ENCODE measurements around the gene FAM83C. TPM values are rescaled to one million over a fixed set of nuclear protein-coding genes. Genes with fewer than 3 reads are reported as not detected.

The FAM83C gene
- polyA plus RNA-seq, 3 donors = not detected

GRCh38 chr20:35293303-35294292 is 1.4 kb upstream of the FAM83C start:
- Mint-ChIP-seq H3K27ac (no peak overlapping the region), H3K27me3 (ENCODE audit: low read depth in 3 of 3) (peaks cover 3 to 10% (median 5%) of the 10 kb centered on the region in 3 donors), H3K4me3 (no peak overlapping the region), H3K4me1 (no peaks in the 10 kb centered on the region), H3K9me3 (peaks cover 0 to 3% (median 0%) of the 10 kb centered on the region in 7 donors), H3K36me3 (no peaks in the 10 kb centered on the region)
- Histone ChIP-seq H3K36me3 (replicated peaks in 1 of 2; ENCODE audit: control insufficient read depth in 1 of 2, insufficient read depth in 2 of 2, low read length in 2 of 2) (no peaks in the 10 kb centered on the region), H3K4me1 (ENCODE audit: control insufficient read depth in 1 of 2, insufficient read depth in 2 of 2, low read length in 2 of 2) (no peaks in the 10 kb centered on the region), H2AFZ (ENCODE audit: insufficient read depth, low read depth, low read length, poor library complexity, severe bottlenecking) (no peak overlapping the region), H3K4me2 (replicated peaks; ENCODE audit: extremely low read depth, low read length, poor library complexity, severe bottlenecking) (no peak overlapping the region), H3K27ac (ENCODE audit: low read depth in 1 of 2, low read length in 2 of 2) (no peak overlapping the region), H3K27me3 (ENCODE audit: control insufficient read depth in 2 of 2, insufficient read depth in 2 of 2, low read length in 2 of 2) (no peaks in the 10 kb centered on the region), H3K9me3 (replicated peaks in 1 of 2; ENCODE audit: control insufficient read depth in 1 of 2, insufficient read depth in 1 of 2, low read length in 2 of 2) (no peaks in the 10 kb centered on the region), H3K4me3 (replicated peaks in 1 of 3; ENCODE audit: low read depth in 2 of 3, low read length in 3 of 3) (no peak overlapping the region), H3K9ac (ENCODE audit: insufficient read depth, low read length, poor library complexity, severe bottlenecking) (no peak overlapping the region), H3K79me2 (ENCODE audit: insufficient read depth, low read length) (no peaks in the 10 kb centered on the region), H4K20me1 (ENCODE audit: insufficient read depth, low read length) (no peaks in the 10 kb centered on the region)
- intact Hi-C loops (cut with micrococcal nuclease) = no loop called here
- 97% methylated on average over 17 of the region's 19 CpGs for WGBS (ENCODE audit: insufficient coverage)
- no peak for DNase-seq
- no peak for TF ChIP-seq CTCF (IDR thresholded peaks at IDR 0.05)

- no peak for DNase-seq
- Mint-ChIP-seq H3K36me3 (no peaks in the 10 kb centered on the region), H3K27me3 (ENCODE audit: low read depth in 3 of 3) (peaks cover 2 to 10% (median 7%) of the 10 kb centered on the region in 3 donors), H3K27ac (no peak overlapping the region), H3K4me3 (no peak overlapping the region), H3K9me3 (peaks cover 0 to 3% (median 0%) of the 10 kb centered on the region in 7 donors), H3K4me1 (no peaks in the 10 kb centered on the region)
- H3K9ac ChIP-seq (ENCODE audit: insufficient read depth, low read length, poor library complexity, severe bottlenecking) = no peak overlapping the region
- H3K4me1 ChIP-seq (ENCODE audit: control insufficient read depth in 1 of 2, insufficient read depth in 2 of 2, low read length in 2 of 2) = no peaks in the 10 kb centered on the region
- H3K36me3 ChIP-seq (replicated peaks in 1 of 2; ENCODE audit: control insufficient read depth in 1 of 2, insufficient read depth in 2 of 2, low read length in 2 of 2) = no peaks in the 10 kb centered on the region
- intact Hi-C loops (cut with micrococcal nuclease) = no loop called here
- H4K20me1 ChIP-seq (ENCODE audit: insufficient read depth, low read length) = no peaks in the 10 kb centered on the region
- WGBS (ENCODE audit: insufficient coverage) = 86% methylated on average over 16 of the region's 23 CpGs
- no peak overlapping the region for H3K27ac ChIP-seq (ENCODE audit: low read depth in 1 of 2, low read length in 2 of 2)
- H3K79me2 ChIP-seq (ENCODE audit: insufficient read depth, low read length) = no peaks in the 10 kb centered on the region
- H3K27me3 ChIP-seq (ENCODE audit: control insufficient read depth in 2 of 2, insufficient read depth in 2 of 2, low read length in 2 of 2) = no peaks in the 10 kb centered on the region
- H3K4me3 ChIP-seq (replicated peaks in 1 of 3; ENCODE audit: low read depth in 2 of 3, low read length in 3 of 3) = no peak overlapping the region
- no peak overlapping the region for H3K4me2 ChIP-seq (replicated peaks; ENCODE audit: extremely low read depth, low read length, poor library complexity, severe bottlenecking)
- TF ChIP-seq CTCF (IDR thresholded peaks at IDR 0.05) = no peak
- no peak overlapping the region for H2AFZ ChIP-seq (ENCODE audit: insufficient read depth, low read depth, low read length, poor library complexity, severe bottlenecking)
- no peaks in the 10 kb centered on the region for H3K9me3 ChIP-seq (replicated peaks in 1 of 2; ENCODE audit: control insufficient read depth in 1 of 2, insufficient read depth in 1 of 2, low read length in 2 of 2)
Observed at GRCh38 chr20:35292504-35293285, 470 bp upstream of the FAM83C start.
